ENCODE results near the gene SUPV3L1.
"Not testable (repeated sequence)": the region's sequence is repeated elsewhere in the genome, so short reads cannot be mapped to it uniquely, and the experiment has no call there.

Gene SUPV3L1

GRCh38 chr10:69179743-69180524, at the start of gene SUPV3L1:
Gene SUPV3L1, plus strand, starts transcription at chr10:69180234. Its CDS starts 58 bp downstream, at chr10:69180292.
- DNase-seq (ENCODE audit: low read depth) = peak; percentile 98

GRCh38 chr10:69130251-69130650, 49.8 kb upstream of the SUPV3L1 start:
- DNase-seq (ENCODE audit: low read depth) = peak; percentile 41

GRCh38 chr10:69139961-69140360, 40.1 kb upstream of the SUPV3L1 start:
- peak; percentile 43 for DNase-seq (ENCODE audit: low read depth)

- no peak for DNase-seq (ENCODE audit: low read depth)
Measured at GRCh38 chr10:69141304-69141703, 38.7 kb upstream of the SUPV3L1 start.

GRCh38 chr10:69142074-69142473, 38.0 kb upstream of the SUPV3L1 start:
- not testable (repeated sequence) for DNase-seq (ENCODE audit: low read depth)

- no peak for DNase-seq (ENCODE audit: low read depth)
Measured at GRCh38 chr10:69142983-69143382, 37.1 kb upstream of the SUPV3L1 start.

- no peak for DNase-seq (ENCODE audit: low read depth)
Measured at GRCh38 chr10:69145329-69145728, 34.7 kb upstream of the SUPV3L1 start.

GRCh38 chr10:69145864-69146263, 34.2 kb upstream of the SUPV3L1 start:
- DNase-seq (ENCODE audit: low read depth) = no peak

- DNase-seq (ENCODE audit: low read depth) = peak; percentile 14
Measured at GRCh38 chr10:69146759-69147158, 33.3 kb upstream of the SUPV3L1 start.

GRCh38 chr10:69151984-69152383, 28.1 kb upstream of the SUPV3L1 start:
- DNase-seq (ENCODE audit: low read depth) = no peak

GRCh38 chr10:69153227-69153626, 26.8 kb upstream of the SUPV3L1 start:
- no peak for DNase-seq (ENCODE audit: low read depth)

GRCh38 chr10:69160809-69161241, 19.2 kb upstream of the SUPV3L1 start:
- peak; percentile 78 for DNase-seq (ENCODE audit: low read depth)

- no peak for DNase-seq (ENCODE audit: low read depth)
Measured at GRCh38 chr10:69168493-69168892, 11.5 kb upstream of the SUPV3L1 start.

- peak; percentile 11 for DNase-seq (ENCODE audit: low read depth)
Measured at GRCh38 chr10:69172241-69172982, 7.6 kb upstream of the SUPV3L1 start.

GRCh38 chr10:69175326-69175725, 4.7 kb upstream of the SUPV3L1 start:
- not testable (repeated sequence) for DNase-seq (ENCODE audit: low read depth)

- no peak for DNase-seq (ENCODE audit: low read depth)
Measured at GRCh38 chr10:69176823-69177222, 3.2 kb upstream of the SUPV3L1 start.

- no peak for DNase-seq (ENCODE audit: low read depth)
Measured at GRCh38 chr10:69179089-69179742, 818 bp upstream of the SUPV3L1 start.

GRCh38 chr10:69180525-69181204, 631 bp downstream of the SUPV3L1 start:
- DNase-seq (ENCODE audit: low read depth) = peak; percentile 30

- no peak for DNase-seq (ENCODE audit: low read depth)
Measured at GRCh38 chr10:69181433-69181832, 1.4 kb downstream of the SUPV3L1 start.

GRCh38 chr10:69182005-69182404, 2.0 kb downstream of the SUPV3L1 start:
- DNase-seq (ENCODE audit: low read depth) = no peak

GRCh38 chr10:69186524-69186923, 6.5 kb downstream of the SUPV3L1 start:
- DNase-seq (ENCODE audit: low read depth) = no peak

GRCh38 chr10:69201045-69201444, 21.0 kb downstream of the SUPV3L1 start:
- no peak for DNase-seq (ENCODE audit: low read depth)
